COLO668 (cell line): Measurements from ENCODE around the gene GPR160.

ENCODE experiments used
- DNase-seq: peaks from one replicate; lab custom pipeline; 2025; ENCODE audit not compliant: unreplicated experiment; lab: John Stamatoyannopoulos, UW

GPR160 gene

DNA sequence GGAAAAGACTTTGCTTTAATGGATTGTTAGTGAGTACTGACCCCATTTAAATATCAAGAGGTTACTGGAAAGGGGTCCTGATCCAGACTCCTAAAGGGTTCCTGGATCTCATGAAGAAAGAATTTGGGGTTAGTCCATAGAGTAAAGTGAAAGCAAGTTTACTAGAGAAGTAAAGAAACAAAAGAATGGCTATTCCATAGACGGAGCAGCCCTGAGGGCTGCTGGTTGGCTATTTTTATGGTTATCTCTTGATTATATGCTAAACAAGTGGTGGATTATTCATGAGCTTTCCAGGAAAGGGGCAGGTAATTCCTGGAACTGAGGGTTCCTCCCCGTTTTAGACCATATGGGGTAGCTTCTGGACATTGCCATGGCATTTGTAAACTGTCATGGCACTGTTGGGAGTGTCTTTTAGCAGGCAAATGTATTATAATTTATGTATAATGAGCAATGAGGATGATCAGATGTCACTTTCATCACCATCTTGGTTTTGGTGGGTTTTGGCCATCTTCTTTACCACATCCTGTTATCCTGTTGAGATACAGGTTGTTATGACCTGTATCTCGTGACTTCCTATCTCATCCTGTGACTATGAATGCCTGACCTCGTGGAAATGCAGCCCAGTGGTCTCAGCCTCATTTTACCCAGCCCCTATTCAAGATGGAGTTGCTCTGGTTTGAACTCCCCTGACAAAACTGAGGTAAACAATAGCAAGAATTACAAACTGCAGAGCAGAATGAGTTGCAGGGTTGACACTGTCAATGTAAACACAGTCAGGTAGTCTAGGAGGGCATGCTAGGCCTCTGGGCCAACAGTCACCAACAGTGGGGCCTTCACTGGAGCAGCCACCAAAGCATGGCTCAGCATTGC lies 10.3 kb upstream of the GPR160 start:
- DNase-seq, result no peak

DNA sequence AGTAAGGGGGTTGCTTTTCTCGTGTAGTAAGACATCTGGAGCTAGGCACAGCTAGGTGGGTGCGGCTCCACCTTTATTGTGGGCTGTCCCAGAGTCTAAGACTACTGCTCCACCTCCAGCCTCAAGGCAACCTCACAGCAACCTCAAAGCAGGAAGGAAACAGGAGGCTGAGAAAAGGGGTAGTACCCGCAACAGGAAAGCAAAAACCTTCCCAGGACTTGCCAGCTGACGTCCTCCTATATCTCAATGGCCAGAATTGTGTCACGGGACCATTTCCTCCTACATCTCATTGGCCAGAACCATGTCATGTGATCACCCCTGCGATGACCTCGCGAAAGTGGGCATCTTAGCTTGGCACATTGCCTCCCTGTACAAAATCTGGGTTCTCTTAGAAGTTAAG lies 4.3 kb upstream of the GPR160 start:
- DNase-seq, result no peak

DNA sequence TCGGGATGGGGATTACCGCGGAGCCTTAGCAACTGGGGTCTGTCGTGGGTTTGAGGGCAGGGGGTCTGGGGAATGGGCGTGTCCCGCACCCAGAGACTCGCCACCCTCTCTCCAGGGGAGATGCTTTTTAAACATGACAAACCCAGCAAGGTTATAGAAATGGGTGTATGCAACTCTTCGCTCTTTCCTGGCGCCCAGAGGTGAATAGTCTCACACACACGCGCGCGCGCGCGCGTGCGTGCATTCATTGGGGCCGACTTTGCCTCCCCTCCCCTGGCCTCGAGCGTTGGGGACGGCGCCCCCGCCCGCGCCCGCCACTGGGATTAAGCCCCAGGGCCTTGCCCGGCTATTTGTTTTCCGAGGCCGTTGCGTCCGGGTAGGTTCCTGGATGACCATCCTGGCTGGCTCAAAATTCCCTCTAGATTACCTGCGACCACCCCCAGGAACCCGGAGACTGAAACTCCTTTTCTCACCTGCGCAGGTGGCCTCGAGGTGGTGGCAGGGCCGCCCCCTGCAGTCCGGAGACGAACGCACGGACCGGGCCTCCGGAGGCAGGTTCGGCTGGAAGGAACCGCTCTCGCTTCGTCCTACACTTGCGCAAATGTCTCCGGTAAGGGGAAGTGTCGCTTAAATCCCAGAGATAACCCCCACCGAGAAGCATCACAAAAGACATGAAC lies 777 bp downstream of the GPR160 start:
- peak; percentile 63 for DNase-seq

DNA sequence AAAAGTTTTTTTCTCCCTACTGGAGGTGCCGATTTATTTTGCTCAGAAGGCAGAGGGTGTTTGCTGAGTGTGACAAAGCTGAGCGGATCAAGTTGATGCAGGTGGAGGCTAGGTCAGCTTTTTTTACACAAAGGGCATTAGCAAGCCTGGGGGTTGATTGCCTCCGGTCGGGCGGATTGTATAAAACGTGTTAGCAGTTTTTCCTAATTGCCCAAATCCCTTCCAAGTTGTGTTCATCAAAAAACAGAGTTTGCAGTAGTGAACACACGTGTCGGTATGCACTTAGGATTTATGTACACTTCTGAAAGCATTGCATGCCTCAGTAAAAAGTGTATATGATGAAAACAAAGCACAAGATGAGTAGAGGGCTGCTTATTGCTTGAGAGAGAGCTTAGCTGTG lies 2.6 kb downstream of the GPR160 start:
- DNase-seq, result no peak

DNA sequence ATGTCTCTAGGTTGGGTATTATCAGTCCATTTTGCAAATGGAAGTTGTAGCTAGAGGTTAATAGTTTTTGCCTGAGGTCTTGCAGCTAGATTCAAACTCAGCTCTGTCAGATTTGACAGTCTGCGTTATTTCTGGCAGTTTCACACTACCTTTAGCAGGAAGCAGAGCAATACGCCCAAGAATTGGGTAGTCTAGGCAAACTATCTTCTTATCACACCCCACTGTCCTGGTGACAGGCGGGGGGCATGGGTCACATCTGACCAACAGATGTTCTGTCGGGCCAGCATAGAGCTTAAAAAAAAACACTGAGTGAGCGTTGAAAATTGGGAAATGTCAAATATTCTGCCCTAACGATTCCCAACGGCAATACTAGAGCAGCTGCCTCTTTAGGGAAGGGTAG lies 5.7 kb downstream of the GPR160 start:
- DNase-seq, result no peak

DNA sequence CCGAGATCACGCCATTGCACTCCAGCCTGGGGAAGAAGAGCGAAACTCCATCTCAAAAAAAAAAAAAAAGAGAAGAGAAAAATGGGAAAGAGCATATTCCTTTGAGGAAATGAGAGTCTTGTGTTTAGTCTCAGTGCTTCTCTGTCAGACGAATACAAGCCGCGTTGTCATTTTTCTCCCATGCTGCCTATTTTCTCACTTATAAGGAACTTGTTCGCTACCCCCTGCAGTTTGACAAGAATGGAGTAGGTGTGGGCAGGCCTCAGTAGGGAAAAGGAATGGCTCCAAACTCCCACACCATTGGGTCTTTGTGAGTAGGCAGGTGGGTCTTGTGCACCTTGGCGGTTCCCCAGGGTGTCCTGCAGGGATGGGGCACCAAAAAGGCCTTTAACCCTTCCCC lies 6.5 kb downstream of the GPR160 start:
- no peak for DNase-seq

DNA sequence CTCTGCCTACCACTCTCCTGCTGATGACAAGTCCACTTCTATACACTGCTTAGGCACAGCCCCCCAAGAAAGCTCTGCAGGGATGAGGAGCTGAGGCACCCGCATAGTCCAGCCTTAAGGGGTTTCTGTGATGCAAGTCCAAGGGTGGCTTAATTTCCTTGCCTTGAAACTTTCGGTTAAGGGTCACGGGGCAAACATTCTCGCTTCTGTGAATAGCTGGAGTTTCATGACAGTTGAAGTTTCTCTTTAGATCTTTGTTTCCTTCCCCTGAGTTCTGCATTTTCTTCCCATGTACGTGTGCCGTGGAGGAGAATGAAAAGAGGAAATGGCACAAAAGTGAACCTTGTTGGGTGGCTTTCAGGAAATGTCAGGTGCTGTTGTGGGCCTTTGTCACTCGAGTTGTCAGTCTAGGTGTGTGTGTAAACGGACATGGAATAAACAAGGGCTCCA lies 7.0 kb downstream of the GPR160 start:
- no peak for DNase-seq

DNA sequence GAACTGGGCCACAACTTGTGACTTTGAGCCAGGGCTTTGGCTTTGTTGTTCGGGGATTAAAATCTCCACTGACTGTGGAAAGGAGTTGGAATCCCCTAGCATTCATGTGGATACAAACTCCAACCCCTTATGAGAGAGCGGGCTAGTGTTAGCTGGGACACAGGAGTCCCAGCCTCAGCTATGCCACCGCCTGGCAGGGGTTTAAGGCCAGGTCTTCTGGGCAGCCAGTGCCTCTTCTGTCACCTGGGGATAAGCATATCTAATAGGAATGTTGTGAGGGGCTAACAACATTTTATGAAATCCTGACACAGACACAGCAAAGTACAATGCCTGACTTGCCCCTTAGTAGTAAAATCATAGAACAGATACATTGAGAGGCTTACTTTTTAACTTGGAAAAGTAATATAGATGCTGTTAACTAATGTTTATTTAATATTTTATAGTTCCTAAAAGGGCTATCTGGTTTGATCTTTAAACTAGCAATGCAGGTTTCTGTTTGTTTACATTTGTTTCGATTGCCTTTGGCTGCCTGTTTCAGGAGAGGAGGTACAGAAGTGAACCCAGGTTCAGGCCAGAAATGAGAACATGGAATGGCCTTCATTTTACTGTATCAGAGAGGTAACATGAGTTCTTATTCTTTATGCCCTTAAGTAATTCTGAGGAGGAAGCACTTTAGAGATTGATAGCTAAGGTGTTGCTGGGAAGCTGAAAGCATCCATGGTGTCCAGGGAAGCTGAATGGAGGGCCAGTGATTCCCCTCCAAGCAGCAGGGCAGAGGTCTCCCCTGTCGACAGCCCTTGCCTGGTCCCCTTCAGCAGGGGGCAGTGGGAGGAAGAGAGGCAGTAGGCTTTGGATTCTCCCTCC lies 8.7 kb downstream of the GPR160 start:
- DNase-seq, result no peak

DNA sequence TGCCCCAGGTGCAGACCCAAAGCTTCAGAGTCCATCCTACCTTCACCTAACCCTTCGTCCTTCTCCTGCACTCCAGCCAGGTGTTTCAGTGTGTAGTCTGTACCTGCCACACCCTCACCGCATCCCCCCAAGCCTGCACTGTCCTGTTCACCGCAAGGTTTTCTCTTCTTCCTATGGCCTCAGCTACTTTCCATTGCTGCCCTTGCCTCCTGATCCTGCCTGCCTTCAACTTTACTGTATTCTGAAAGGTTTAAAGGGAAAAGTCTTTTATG lies 9.3 kb downstream of the GPR160 start:
- no peak for DNase-seq

DNA sequence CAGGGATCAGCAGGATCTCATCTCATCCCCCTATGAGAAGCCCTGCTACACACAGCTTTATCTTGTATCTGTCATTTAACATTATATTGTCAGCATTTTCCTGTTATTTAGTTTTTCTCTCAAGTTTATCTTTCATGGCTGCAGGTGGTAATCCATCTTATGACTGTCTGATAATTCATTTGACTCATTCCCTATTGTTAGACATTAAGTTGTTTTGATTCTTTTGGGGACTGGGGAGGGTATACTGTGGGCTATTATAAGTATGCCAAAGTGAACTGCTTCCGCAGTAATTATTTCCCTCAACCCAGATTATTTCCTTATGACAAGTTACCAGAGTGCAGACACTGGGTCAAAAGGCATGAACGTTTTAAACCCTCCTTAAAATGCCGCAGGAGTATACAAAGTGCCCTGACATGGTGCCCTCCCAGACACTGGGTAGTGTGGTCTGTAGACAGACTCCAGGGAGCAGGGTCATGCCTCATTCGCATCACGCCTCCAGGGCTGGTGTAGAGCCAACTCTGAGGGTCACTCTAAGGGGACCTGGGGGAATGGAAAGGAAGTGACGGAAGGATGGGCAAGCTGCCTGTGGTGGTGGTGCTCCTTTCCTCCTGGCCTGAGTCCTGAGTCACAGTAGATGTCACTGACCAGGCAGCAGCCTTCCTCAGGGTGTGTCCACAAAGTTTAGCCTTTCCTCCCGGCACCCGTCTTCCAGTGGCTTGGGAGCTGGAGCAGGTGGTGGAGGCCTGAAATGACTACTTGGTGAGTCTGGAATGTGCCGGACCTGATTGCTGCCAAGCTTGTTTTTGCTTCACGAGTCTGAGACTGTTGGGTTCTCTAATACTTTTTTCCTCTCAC lies 11.6 kb downstream of the GPR160 start:
- DNase-seq, result peak; percentile 6

DNA sequence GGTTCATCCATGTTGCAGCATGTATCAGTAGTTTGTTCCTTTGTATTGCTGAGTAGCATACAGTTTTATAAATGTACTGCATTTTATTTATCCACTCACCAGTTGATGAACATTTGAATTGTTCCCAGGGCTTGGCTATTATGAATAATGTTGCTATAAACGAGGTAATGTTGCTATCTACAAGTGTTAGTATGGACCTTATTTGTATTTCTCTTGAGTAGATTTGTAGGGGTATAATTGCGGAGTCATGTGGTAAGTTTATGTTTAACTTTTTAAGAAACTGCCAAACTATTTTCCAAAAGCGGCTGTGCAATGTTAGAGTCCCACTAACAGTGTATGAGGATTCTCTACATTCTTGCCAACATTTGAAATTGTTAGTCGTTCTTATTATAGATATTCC lies 13.0 kb downstream of the GPR160 start:
- DNase-seq, result no peak

DNA sequence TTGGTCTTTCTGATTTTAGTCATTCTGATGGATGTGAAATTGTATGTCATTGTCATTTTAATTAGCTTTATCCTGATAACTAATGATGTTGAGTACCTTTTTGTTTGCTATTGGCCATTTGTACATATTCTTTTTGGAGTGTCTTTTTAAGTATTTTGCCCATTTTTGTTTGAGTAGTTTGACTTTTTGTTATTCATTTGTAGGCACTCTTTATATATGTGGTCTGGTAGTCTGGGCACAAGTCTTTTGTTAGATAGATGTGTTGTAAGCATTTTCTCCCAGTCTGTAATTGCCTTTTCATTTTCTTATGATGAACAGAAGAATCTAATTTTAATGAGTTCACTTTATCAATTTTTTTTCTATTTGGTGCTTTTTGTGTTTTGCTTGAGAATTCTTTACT lies 14.6 kb downstream of the GPR160 start:
- DNase-seq, result no peak

DNA sequence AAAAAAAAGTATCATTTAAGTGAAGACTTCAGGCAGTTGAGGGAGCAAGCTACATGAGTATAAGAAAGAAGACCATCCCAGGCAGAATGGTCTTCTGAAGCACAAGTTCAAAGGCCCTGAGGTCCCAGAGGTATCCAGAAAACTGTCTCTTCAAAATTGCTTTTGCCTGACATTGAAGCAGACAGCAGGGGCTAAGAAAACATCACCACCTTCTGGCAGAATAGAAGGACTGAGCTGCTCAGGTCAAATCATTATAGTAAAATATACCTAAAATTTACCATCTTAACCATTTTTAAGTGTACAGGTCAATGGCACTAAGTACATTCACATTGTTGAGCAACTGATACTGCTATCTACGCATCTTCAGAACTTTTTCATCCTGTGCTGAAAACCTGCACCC lies 16.4 kb downstream of the GPR160 start:
- no peak for DNase-seq

DNA sequence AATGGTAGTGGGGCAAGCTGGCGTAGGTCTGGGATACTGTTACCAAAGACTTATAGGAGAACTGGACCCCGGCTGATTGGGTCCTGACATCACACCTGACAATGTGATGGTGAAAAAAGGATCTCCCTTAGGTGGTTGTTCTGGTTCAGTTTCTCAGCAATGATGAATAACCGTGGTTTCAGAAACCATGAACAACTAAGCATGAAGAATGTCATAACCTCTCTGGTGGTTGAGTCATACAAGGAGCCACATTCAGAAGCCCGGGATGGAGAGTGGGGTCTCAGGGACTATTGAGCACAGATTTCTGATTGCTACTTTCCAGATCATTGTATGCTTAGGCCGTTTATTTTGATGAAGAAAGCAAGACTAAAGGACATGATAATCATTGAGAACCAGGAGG lies 17.4 kb downstream of the GPR160 start:
- no peak for DNase-seq

DNA sequence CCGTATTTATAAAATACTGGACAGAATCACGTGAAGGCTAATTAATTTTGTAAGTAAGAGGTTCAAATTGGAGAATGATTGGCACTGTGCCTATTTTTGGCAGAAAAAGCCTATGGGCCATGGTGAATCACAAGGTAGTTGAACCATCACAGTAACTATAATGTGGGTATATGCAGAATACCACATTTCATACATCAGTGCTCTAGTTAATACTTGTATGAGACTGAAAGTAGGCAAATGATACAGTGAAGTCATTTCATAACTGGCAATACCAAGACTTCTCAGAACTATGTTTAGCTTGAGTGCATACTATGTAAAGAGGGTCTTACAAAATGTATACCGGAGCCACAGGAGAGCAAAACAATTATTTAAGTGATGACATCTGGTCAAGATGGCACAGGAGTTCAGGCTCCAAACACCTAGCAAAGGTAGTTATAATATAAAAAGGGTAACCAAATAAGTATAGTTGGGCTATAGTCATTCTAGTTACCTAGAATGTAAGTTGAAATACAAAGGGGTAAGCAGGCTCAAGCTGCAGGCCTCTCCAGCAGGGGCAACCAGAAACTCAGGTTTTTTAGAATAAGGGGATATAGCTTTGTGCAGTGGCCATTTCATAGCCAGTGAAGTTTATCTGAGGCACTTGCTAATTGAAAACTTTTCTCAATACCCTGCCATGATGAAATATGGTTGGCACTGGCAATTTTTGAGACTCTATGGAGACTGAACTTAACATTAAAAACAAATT lies 19.1 kb downstream of the GPR160 start:
- no peak for DNase-seq

DNA sequence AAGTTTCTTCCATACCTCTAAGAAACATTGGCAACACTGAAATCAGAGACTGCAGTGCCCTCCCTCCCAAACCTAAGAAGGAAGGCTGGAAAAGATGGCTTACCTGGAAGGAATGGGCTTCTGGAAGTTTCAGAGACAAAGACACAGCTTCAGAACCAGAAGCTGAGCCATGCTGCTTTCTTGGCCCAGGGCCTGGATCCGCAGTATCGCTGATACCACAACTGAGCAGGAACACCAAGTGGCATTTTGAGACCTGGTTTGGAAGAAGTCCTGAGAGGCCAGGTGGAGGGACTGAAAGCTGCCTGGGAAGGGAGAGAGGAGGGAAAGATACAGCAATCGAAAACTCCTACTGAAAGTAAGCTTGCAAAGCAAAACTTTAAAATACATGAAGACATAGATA lies 19.8 kb downstream of the GPR160 start:
- no peak for DNase-seq

DNA sequence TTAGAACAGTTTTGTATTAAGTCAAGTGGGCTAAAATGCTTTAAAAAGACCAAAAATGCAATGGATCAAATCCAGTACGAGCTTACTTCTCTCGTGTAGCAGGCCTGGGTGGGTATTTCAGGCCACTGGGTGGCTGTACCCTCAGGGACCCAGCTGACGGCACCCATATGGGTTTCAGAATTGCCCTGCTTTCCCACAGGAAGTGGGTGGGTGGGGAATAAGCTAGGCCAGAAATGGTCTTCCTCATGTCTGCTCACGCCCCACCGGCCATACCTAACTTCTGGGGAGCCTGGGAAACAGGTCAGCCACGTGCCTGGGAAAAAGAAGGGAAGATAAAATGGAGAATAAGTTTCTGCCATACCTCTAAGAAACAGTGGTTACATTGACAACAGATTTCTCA lies 20.3 kb downstream of the GPR160 start:
- DNase-seq, result no peak

DNA sequence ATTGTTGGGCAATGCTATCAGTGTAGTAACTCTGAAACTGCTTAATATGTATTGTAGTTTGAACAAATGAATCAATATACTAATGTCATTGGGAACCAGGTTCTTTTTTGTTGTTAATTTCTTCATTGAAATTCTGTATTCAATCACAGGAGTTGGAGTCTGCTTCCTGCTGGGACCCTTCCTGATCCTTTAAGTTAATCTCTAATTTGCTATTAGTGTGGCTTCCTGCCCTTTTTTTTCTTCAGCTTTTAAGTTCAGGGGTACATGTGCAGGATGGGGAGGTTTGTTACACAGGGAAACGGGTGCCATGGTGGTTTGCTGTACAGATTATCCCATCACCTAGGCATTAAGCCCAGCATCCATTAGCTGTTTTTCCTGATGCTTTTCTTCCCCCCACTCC lies 21.7 kb downstream of the GPR160 start:
- no peak for DNase-seq

DNA sequence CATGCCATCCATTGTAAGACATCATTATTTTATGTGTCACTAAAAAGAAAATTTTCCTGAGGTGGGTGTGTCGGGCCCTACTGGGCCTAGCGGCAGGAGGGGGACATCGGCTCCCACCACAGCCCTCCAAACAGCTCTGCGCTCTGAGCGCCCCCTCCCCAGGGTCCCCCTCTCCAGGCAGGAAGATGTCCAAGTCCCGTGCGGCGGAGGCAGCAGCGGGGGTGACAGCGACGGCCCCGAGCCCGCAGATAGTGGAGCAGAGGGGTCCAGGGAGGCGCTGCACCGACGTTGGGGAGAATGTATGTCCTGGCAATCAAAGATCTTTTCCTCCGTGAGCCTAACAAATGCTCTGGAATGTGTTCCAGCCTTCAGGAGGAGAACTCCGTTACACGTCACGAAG lies 24.3 kb downstream of the GPR160 start:
- DNase-seq, result no peak

DNA sequence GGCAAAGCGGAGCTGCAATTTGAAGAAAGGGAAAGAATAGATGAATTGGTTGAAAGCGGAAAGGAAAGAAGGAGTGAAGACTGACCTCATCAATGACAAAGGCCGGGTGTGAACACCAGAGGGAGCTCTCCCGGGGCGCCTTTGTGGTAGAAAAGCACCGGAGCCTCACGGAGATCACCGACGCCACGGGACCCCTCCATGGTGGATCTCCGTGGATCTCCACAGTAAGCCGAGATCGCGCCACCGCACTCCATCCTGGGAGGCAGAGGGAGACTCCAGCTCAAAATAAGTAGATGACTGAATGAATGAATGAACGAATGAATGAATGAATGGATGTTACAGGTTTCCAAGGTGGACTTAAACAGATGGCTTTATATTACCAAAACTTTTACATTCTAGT lies 25.0 kb downstream of the GPR160 start:
- DNase-seq, result no peak
